ENCODE results near the gene FAM156A.
"Not testable (repeated sequence)": the region's sequence is repeated elsewhere in the genome, so short reads cannot be mapped to it uniquely, and the experiment has no call there.

GRCh38 chrX:52958961-52959360 lies 643 bp upstream of the FAM156A start:
- not testable (repeated sequence) for TF ChIP-seq CTCF (IDR thresholded peaks at IDR 0.05 in 4 of 5, conservative IDR thresholded peaks at IDR 0.05 in 1 of 5); POLR2A (IDR thresholded peaks at IDR 0.05)

Data from gastrocnemius medialis (tissue), 4 donors.